GM12874 (cell line): ENCODE data around the gene NBL1.

Source experiments
- CTCF ChIP-seq: IDR thresholded peaks from 2 replicates; pipeline ENCODE4 v1.5.1; 2011; ENCODE audit warnings: low read depth, mild to moderate bottlenecking, control low read depth, low read length, moderate library complexity; ENCODE audit not compliant: insufficient read depth

NBL1 gene

GRCh38 chr1:19695772-19696171, 51.7 kb downstream of the NBL1 start:
- no peak for TF ChIP-seq CTCF

DNA sequence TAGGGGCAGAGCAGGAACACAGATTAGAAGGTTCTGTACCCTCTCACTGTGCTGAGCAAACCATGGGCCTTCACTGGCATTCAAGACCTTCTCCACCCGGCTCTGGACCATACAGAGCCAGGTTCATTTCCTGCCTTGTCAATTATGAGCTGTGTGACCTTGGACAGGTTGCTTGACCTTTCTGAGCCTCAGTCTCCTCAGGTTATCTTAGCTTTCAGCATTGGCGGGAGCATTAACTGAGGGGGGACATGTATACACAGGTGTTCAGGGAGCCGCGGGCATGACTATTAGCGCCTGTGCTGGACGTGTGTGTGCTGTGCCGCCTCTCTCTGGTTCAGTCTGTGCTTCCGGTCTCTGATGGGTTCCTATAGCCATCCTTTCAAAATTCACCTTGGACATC, 52.7 kb downstream of the NBL1 start:
- TF ChIP-seq CTCF = no peak

DNA sequence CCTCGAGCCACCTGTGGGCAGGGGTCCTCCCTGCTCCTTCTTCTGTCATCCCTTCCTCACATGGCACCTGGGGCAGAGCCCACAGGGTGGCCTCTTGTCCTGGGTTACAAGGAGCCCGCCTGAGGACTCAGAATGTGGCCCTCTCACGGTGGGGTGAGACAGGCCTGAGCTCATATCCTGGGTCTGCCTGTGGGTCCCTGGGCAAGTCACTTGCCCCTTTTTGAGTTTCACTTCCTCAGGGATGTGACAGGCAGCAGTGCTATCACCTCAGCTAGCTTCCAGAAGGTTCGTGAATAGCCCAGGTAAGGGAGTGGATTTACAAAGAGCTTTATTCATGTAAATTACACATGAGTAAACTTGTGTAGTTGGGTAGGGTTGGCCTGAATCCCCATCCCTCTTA, 54.1 kb downstream of the NBL1 start:
- TF ChIP-seq CTCF = no peak

GRCh38 chr1:19700079-19700777, 56.1 kb downstream of the NBL1 start:
- TF ChIP-seq CTCF = no peak

DNA sequence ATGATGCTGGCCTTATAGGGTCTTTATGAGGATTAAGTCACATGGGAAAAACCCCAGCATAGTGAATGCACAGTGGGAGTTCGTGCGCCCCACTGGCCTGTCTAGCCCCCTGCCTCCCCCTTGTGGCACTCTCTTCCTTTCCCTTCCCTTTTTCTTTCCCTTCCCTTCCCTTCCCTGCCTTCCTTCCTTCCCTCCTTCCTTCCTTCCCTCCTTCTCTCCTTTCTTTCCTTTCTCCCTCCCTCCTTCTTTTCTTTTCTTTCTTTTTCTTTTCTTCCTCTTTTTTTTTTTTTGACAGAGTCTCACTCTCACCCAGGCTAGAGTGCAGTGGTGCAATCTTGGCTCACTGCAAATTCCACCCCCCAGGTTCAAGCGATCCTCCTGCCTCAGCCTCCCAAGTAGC, 59.2 kb downstream of the NBL1 start:
- TF ChIP-seq CTCF = no peak

GRCh38 chr1:19704247-19705113, 60.4 kb downstream of the NBL1 start:
- peak; percentile 92 for TF ChIP-seq CTCF

DNA sequence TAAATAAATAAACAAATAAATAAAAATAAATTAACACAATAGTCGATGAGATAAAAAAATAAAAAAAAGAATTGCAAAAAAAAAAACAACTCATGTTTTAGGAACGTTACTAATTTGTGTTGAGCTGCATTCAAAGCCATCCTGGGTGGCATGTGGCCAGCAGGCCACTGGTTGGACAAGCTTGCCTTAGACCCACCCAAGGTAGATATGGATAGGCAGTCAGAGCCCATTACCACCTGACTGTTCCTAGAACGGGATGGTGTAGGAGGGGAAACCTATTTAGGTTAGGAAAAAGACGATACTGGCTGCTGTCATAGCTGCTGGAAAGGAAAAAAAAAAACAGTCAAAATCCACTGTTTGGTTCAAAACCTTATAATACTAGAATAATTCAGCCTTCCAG, 61.4 kb downstream of the NBL1 start:
- no peak for TF ChIP-seq CTCF
